Stimulated activated CD4-positive, alpha-beta T cell treated with anti-CD3 and anti-CD28 coated beads, Interleukin-15, amount 100 ng/mL, for 1 hour (primary cell): ENCODE measurements around the gene EVI5L.
"Not testable (repeated sequence)": the region's sequence is repeated elsewhere in the genome, so short reads cannot be mapped to it uniquely, and the experiment has no call there.

Experiments
- DNase-seq, 2 donors: peaks; one replicate each; pipeline ENCODE4 v3.0.0-alpha.2; 2020; ENCODE audit warnings: low read depth in 1 of 2, low spot score in 1 of 2

The EVI5L gene

GRCh38 chr19:7816040-7816439 lies 14.0 kb upstream of the EVI5L start:
- DNase-seq: not testable (repeated sequence)

DNA sequence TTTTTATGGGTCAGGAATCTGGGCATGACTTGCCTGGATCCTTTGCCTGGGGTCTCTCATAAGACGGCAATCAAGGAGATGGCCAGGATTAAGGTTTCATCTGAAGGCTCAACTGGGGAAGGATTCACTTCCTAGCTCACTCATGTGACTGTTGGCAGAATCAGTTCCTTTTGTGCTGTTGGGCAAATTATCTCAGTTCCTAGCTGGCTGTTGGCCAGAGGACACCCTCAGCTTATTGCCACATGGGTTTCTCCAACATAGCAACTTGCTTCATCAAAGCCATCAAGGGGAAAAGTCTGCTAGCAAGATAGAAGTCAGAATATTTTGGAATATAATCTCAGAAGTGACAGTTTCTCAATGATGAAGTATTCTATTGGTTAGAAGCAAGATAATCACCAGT lies 12.2 kb upstream of the EVI5L start:
- DNase-seq: no peak

DNA sequence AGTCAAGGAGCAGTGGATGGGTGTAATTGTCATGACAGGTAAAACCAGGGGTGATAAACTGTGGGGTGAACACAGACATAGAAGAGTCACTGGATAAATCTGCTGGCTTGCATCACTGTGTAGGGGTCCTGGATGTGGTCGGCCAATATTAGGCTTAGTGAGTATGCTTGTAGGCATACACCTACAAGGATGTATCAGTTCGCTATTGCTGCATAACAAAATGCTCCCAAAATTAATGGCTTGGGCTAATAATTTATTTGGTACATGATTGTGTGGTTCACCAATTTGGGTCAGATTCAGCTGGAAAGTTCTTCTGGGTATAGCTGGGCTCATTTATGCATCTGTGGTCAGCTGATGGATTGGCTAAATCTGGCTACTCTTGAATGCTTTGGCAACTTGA lies 11.2 kb upstream of the EVI5L start:
- DNase-seq: no peak

- DNase-seq: no peak
These were observed 10.7 kb upstream of the EVI5L start for GRCh38 chr19:7819337-7819736.

DNA sequence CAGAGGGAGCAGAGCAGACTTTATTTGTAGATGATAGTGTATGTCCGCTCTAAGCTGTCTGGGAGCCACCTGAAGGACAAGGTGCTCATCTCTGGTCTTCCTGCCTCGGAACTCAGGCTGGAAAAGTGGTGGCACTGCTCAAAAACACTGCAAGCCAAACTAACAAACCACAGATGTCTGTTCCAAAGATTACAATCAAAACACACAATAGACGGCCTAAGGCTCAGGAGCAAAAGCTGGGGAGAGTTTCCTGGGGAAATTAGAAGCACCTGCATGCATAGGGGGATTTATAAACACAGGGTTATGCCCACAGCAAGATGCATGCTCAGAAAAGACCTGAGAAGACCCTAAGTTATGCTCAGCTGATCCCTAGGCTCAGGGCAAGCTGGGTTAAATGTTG lies 9.4 kb upstream of the EVI5L start:
- no peak for DNase-seq

DNA sequence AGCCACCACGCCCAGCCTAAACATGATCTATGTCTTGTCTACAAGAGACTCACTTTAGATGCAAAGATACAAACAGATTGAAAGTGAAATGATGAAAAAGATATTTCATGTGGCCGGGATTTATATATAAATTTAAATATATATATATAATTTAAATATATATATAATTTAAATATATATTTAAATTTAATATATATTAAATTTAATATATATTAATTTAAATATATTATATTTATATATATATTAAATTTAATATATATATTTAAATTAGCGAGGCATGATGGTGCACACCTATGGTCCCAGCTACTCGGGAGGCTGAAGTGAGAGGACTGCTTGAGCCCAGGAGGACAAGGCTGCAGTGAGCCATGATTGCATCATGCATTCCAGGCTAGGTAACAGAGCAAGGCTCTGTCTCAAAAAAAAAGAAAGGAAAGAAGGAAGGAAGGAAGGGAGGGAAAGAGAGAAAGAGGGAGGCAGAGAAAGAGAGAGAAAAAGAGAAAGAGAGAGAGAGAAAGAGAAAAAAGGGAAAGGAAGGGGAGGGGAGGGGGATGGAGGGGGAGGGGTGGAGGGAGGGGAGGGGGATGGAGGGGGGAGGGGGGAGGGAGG lies 7.0 kb upstream of the EVI5L start:
- DNase-seq: no peak

GRCh38 chr19:7823686-7824301 lies 6.2 kb upstream of the EVI5L start:
- no peak for DNase-seq

DNA sequence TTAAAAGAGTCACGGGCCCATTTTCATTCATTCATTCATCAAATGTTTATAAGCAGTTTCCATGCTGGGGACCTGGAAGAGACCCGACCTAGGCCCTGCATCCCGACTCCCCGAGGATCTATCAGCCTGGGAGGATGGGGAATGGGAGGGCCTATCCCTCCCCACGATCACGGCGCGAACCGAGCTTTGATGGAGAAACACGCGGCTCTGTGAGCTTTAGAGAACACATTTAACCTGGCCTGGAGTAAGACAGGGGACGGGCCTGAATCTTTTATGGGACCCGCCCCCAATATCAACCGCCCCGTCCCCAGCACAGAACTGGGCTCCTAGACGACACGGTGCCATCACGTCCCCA lies 875 bp upstream of the EVI5L start:
- DNase-seq: no peak

- DNase-seq: no peak
These were observed 304 bp downstream of the EVI5L start for GRCh38 chr19:7830272-7830771.

DNA sequence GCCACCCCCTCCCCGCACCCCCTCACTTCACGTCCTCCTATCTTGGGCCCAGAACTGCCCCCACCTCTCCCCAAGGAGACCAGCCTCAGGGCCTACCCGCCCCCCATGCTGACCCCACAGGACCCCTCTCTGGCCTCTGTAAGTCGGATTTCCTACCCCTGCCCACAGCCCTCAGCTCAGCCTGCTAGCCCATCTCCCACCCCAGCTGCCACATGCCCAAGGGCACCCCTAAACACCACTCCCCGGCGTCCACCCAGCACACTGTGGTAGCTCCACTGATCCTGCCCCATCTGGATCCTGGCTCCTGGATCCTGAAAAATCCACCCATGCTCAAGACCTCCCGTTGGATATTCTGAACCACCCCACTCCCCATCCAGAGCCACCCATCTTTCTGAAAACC lies 805 bp downstream of the EVI5L start:
- DNase-seq: no peak

- DNase-seq: no peak
These were observed 1.4 kb downstream of the EVI5L start for GRCh38 chr19:7831452-7831851.

DNA sequence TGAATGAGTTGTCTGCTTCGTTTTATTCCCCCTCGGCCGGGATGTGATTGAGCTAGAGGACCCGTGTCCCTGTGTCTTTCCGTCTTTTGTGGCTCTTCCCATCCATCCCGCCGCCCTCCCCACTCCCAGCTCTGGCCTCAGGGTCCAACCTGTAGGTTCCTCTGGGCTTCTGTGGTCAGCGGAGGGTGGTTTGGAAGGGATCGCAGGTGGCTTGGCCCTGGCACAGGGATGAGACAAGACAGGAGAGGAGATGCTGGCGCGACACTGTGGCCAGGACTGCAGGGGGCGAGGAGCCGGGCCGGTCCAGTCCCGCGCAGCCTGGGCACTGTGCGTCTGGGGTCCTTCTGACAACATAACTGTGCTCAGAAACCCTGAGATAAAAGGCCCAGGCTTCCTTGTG lies 2.0 kb downstream of the EVI5L start:
- no peak for DNase-seq

- no peak for DNase-seq
These were observed 2.8 kb downstream of the EVI5L start for GRCh38 chr19:7832781-7833180.

DNA sequence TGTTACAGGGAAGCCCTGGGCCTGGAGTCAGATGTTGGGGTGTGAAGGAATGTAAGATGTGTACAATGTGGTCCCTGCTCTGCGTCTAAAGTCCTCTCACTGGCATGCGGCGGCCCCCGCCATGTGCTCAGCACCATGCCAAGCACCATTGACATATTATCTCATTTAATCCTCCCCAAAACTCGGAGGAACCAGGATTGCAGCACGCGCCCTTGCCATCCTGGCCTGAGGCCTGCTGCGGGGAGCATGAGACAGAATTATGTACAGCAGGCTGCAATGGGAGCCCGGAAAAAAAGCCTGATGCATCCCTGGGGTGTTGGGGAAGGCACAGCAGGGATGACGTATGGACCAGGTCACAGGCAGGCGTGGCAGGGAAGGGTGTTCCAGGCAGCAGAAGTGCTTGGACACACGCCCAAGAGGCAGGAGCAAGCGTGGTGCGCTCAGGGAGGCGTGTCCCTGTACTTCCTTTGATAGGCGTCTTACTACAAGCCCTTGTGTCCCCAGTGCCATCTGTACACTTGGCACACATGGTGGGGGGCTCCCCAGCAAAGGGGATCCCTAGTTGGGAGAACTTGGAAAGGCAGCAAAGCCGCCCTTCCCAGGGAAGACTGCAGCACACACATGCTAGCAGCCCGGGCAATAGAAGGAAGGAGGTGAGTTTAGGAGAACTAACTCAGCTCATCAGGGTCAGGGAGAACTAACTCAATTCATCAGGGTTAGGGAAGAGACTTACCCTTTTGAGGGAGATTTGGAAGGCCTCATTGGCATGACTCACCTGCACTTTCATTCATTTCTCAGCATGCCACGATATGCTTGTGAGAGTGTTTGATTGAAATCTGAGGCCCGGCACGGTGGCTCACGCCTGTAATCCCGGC lies 3.4 kb downstream of the EVI5L start:
- DNase-seq: no peak

DNA sequence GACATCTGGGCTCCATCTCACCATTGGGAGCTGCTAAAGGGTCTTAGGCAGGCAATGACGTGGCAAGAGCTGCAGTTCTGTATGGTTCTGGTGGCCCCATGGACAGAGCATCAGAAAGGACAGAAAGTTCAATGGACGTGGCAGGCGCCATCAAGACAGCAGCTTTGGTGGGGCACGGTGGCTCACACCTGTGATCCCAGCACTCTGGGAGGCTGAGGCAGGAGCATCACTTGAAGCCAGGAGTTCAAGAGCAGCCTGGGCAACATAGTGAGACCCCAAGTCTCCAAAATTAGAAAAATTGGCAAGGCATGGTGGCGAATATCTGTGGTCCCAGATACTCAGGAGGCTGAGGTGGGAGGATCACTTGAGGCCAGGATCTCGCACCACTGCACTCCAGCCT lies 9.5 kb downstream of the EVI5L start:
- DNase-seq: no peak

- no peak for DNase-seq
These were observed 10.6 kb downstream of the EVI5L start for GRCh38 chr19:7840629-7841028.

GRCh38 chr19:7841751-7842660 lies 12.0 kb downstream of the EVI5L start:
- DNase-seq: no peak

DNA sequence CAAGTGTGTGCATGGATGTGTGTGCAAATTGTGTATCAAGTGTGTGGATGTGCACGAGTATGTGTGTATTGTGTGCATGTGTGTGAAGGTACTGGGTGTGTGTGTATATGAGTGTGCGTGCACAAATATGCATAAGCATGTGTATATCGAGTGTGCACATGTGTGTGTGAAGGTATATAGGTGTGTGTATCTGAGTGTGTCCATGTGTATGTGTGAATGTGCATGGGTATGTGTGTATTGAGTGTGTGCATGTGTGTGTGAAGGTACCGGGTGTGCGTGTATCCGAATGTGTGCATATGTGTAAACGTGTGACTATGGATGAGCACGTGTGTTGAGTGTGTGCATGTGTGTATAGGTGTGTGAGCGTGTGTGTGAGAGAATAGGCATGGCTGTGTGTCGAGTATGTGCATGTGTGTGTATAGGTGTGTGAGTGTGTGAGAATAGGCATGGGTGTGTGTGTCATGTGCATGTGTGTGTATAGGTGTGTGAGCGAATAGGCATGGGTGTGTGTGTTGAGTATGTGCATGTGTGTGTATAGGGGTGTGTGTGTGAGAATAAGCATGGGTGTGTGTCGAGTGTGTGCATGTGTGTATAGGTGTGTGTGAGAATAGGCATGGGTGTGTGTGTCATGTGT lies 12.8 kb downstream of the EVI5L start:
- DNase-seq: no peak

GRCh38 chr19:7843521-7843920 lies 13.5 kb downstream of the EVI5L start:
- DNase-seq: no peak

GRCh38 chr19:7844405-7844804 lies 14.4 kb downstream of the EVI5L start:
- DNase-seq: no peak

DNA sequence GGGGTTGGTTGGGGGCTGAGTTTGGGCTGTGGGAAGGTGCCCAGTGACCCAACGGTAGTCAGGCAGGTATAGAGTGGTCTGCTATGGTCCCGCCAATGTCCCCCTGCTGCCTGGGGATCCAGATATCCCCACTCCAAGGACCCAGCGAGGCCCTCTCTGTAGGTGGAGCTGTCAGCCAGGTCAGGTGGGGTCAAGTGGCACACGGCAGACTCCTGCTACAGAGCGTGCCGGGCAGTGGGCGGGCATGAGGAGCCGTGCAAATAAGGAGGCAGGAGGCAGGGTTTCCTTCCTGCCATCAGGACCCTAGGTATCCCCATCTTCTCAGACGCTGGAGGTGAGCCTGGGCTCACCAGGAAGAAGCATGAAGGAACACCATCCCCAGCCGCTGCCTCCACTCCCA lies 14.9 kb downstream of the EVI5L start:
- DNase-seq: no peak
